H1 (cell line): Measurements from ENCODE around the gene KCNIP3. TPM values are rescaled to one million over a fixed set of nuclear protein-coding genes. Genes with fewer than 3 reads are reported as not detected.

Experiments
- ASH2L ChIP-seq: fragments of 200-600, 300-600 bp; sonication (generic); IDR thresholded peaks from one replicate; pipeline ENCODE4 v1.7.1; 2017; ENCODE audit warnings: low read length
- ATF3 ChIP-seq: IDR thresholded peaks from 2 replicates; pipeline ENCODE4 v1.6.1; 2011; ENCODE audit warnings: low read depth, mild to moderate bottlenecking, low read length; ENCODE audit not compliant: insufficient read depth
- BRCA1 ChIP-seq: IDR thresholded peaks from 2 replicates; pipeline ENCODE4 v1.6.1; 2012; ENCODE audit warnings: low read depth, low read length, improper control_type of control experiment
- CHD1 ChIP-seq: IDR thresholded peaks from 2 replicates; pipeline ENCODE4 v1.6.1; 2012; ENCODE audit warnings: low read depth, low read length, improper control_type of control experiment
- CHD7 ChIP-seq: fragments of 300-600 bp; sonication (generic); IDR thresholded peaks from 2 replicates; pipeline ENCODE4 v1.7.1; 2012; ENCODE audit warnings: low read length, moderate library complexity, mild to moderate bottlenecking, inconsistent platforms; ENCODE audit not compliant: insufficient replicate concordance
- EZH2 ChIP-seq: fragments of 200-600 bp; sonication (generic); IDR thresholded peaks from 2 replicates; pipeline ENCODE4 v1.7.1; 2012; ENCODE audit warnings: low read depth, mild to moderate bottlenecking, moderate library complexity, low read length, inconsistent platforms; ENCODE audit not compliant: severe bottlenecking
- GTF2F1 ChIP-seq: IDR thresholded peaks from 2 replicates; pipeline ENCODE4 v1.6.1; 2012; ENCODE audit warnings: low read depth, low read length, improper control_type of control experiment, borderline replicate concordance
- KDM5A ChIP-seq: fragments of 200-600 bp; IDR thresholded peaks from 2 replicates; pipeline ENCODE4 v1.7.1; 2012; ENCODE audit warnings: mild to moderate bottlenecking, low read length, inconsistent platforms, mixed read lengths
- SP2 ChIP-seq: IDR thresholded peaks from 2 replicates; pipeline ENCODE4 v1.6.1; 2012; ENCODE audit warnings: mild to moderate bottlenecking, low read length, inconsistent platforms
- SRF ChIP-seq: IDR thresholded peaks from 2 replicates; pipeline ENCODE4 v1.6.1; 2011; ENCODE audit warnings: mild to moderate bottlenecking, low read depth, low read length, moderate library complexity
- TCF12 ChIP-seq: IDR thresholded peaks from 2 replicates; pipeline ENCODE4 v1.6.1; 2011; ENCODE audit warnings: low read depth, mild to moderate bottlenecking, low read length
- YY1 ChIP-seq: IDR thresholded peaks from 2 replicates; pipeline ENCODE4 v1.6.1; 2011; ENCODE audit warnings: low read depth, mild to moderate bottlenecking, low read length
- polyA plus RNA-seq, 7 experiments: library from polyadenylated mRNA; depleted of rRNA in 3 of 7; stranded (reverse) in 5 of 7; unstranded in 2 of 7; fragments of >200 nt in 5 of 7; fragments of 200-250 nt in 2 of 7; gene quantifications; 1 replicate in 5 of 7; 2 replicates in 1 of 7; 4 replicates in 1 of 7; pipeline versions ENCODE4 v1.2.1 to v1.2.3, GENCODE V29; 2011 to 2013; ENCODE audit warnings: missing spikeins in 2 of 7, mixed read lengths in 2 of 7
- total RNA-seq: library from RNA; stranded (reverse); fragmentation: NEBNext Ultra II Directional; extraction: Animal tissue kit (Norgen Biotek cat#: 25700); gene quantifications from 2 replicates; pipeline ENCODE4 v1.2.1, GENCODE V29; 2021

The KCNIP3 gene
- total and polyA plus RNA-seq, 2 of the 8 experiments (the other 6 are each of a cell fraction or from before 2014, with no cell fraction given): 0.33 to 1.9 TPM

GRCh38 chr2:95271381-95271971, 25.7 kb upstream of the KCNIP3 start (continued):
- no peak for TF ChIP-seq CHD7
- TF ChIP-seq TCF12: no peak
- TF ChIP-seq YY1: no peak
- TF ChIP-seq SRF: no peak
- no peak for TF ChIP-seq SP2
- no peak for TF ChIP-seq CHD1
- TF ChIP-seq BRCA1: no peak
- TF ChIP-seq GTF2F1: no peak
- no peak for TF ChIP-seq ATF3
- no peak for TF ChIP-seq KDM5A
- TF ChIP-seq ASH2L: no peak
- TF ChIP-seq EZH2: no peak
